Endothelial cell of umbilical vein (primary cell): ENCODE data around the gene PSME3IP1.

Source experiments
- CTCF ChIP-seq, 2 donors: IDR thresholded peaks; 1 replicate in 1 of 2; 2 replicates in 1 of 2; pipeline ENCODE4 v1.5.1; 2011; ENCODE audit warnings: low read length in 2 of 2, mild to moderate bottlenecking in 2 of 2, moderate library complexity in 2 of 2, control low read depth in 1 of 2, inconsistent platforms in 1 of 2, low read depth in 1 of 2; ENCODE audit not compliant: insufficient read depth in 1 of 2; ENCODE audit errors: extremely low read depth in 1 of 2
- EZH2 ChIP-seq: IDR thresholded peaks from 2 replicates; pipeline ENCODE4 v1.6.1; 2012; ENCODE audit warnings: borderline replicate concordance, low read depth, mild to moderate bottlenecking, moderate library complexity, low read length, inconsistent platforms; ENCODE audit not compliant: severe bottlenecking
- GATA2 ChIP-seq: IDR thresholded peaks from 2 replicates; pipeline ENCODE4 v1.7.0; 2011; ENCODE audit warnings: low read depth, mild to moderate bottlenecking, moderate library complexity, mixed read lengths, low read length; ENCODE audit not compliant: insufficient read length, insufficient read depth
- JUN ChIP-seq: IDR thresholded peaks from 2 replicates; pipeline ENCODE4 v1.6.1; 2011; ENCODE audit warnings: borderline replicate concordance, low read depth; ENCODE audit not compliant: insufficient read length, insufficient read depth
- MAX ChIP-seq: IDR thresholded peaks from 2 replicates; pipeline ENCODE4 v1.6.1; 2011; ENCODE audit not compliant: insufficient read depth, insufficient read length
- POLR2A ChIP-seq: IDR thresholded peaks from 2 replicates; pipeline ENCODE4 v1.6.1; 2012; ENCODE audit warnings: low read depth, mild to moderate bottlenecking, control low read depth, low read length
- POLR2AphosphoS5 ChIP-seq: IDR thresholded peaks from 2 replicates; pipeline ENCODE4 v1.6.1; 2012; ENCODE audit warnings: low read depth, mild to moderate bottlenecking, control low read depth, low read length, moderate library complexity; ENCODE audit not compliant: insufficient read depth

- TF ChIP-seq CTCF (IDR thresholded peaks at IDR 0.05; ENCODE audit: extremely low read depth in 1 of 2, insufficient read depth in 1 of 2, low read depth in 1 of 2, low read length in 2 of 2) (no peak), EZH2 (no peak), POLR2A (peak; percentile 26), POLR2AphosphoS5 (peak; percentile 6), GATA2 (peak; percentile 14), JUN (no peak), MAX (no peak)
These were observed 40.5 kb downstream of the PSME3IP1 start for GRCh38 chr16:57145046-57146021.
